B cell (primary cell): Measurements from ENCODE around the gene HIRIP3. TPM values are rescaled to one million over a fixed set of nuclear protein-coding genes. Genes with fewer than 3 reads are reported as not detected.

Source experiments
- polyA plus RNA-seq: library from polyadenylated mRNA; depleted of rRNA; stranded (reverse); fragments of >200 nt; gene quantifications from 2 replicates; pipeline ENCODE4 v1.2.3, GENCODE V29; 2012
- total RNA-seq, 2 donors: library from RNA; stranded (reverse); fragments of 120-200 nt in 1 of 2; gene quantifications; 1 replicate in 1 of 2; 2 replicates in 1 of 2; pipeline versions ENCODE4 v1.2.3 to v1.2.4, GENCODE V29; 2013 to 2022

HIRIP3 gene
- total and polyA plus RNA-seq, 2 donors (not counting 1 experiment from before 2014, with no cell fraction given), result 12.2 to 13.9 TPM

Other genes starting within 250 kb of the HIRIP3 start
- 64.4 and 68.3 TPM in 2 replicates for gene C16orf54, start 249.6 kb downstream of the HIRIP3 start, total RNA-seq
- gene C16orf54, start 249.6 kb downstream of the HIRIP3 start, polyA plus RNA-seq, result 21.0 and 44.0 TPM in 2 replicates
- not detected in 2 replicates for gene ZG16, start 217.4 kb downstream of the HIRIP3 start, total RNA-seq
- 0.06 TPM in 1 of 2 replicates, not detected in the other for gene ZG16, start 217.4 kb downstream of the HIRIP3 start, polyA plus RNA-seq
- gene KIF22, start 204.9 kb downstream of the HIRIP3 start, total RNA-seq, result 53.5 and 53.9 TPM in 2 replicates
- gene KIF22, start 204.9 kb downstream of the HIRIP3 start, polyA plus RNA-seq, result 57.2 and 67.5 TPM in 2 replicates
- 189 and 198 TPM in 2 replicates for gene MAZ, start 189.1 kb downstream of the HIRIP3 start, total RNA-seq
- gene MAZ, start 189.1 kb downstream of the HIRIP3 start, polyA plus RNA-seq, result 109 and 170 TPM in 2 replicates
- gene PRRT2, start 183.4 kb downstream of the HIRIP3 start, total RNA-seq, result 1.6 and 3.1 TPM in 2 replicates
- gene PRRT2, start 183.4 kb downstream of the HIRIP3 start, polyA plus RNA-seq, result 0.71 and 0.79 TPM in 2 replicates
- gene PAGR1, start 179.5 kb downstream of the HIRIP3 start, total RNA-seq, result 26.7 and 28.4 TPM in 2 replicates
- 17.8 and 18.0 TPM in 2 replicates for gene PAGR1, start 179.5 kb downstream of the HIRIP3 start, polyA plus RNA-seq
- gene MVP, start 175.2 kb downstream of the HIRIP3 start, total RNA-seq, result 109 and 112 TPM in 2 replicates
- 121 and 217 TPM in 2 replicates for gene MVP, start 175.2 kb downstream of the HIRIP3 start, polyA plus RNA-seq
- gene CDIPT, start 132.4 kb downstream of the HIRIP3 start, total RNA-seq, result 49.2 and 51.2 TPM in 2 replicates
- 44.5 and 63.3 TPM in 2 replicates for gene CDIPT, start 132.4 kb downstream of the HIRIP3 start, polyA plus RNA-seq
- not detected in 2 replicates for gene SEZ6L2, start 96.1 kb downstream of the HIRIP3 start, total RNA-seq
- 0.10 TPM in 1 of 2 replicates, not detected in the other for gene SEZ6L2, start 96.1 kb downstream of the HIRIP3 start, polyA plus RNA-seq
- gene ASPHD1, start 95.1 kb downstream of the HIRIP3 start, total RNA-seq, result not detected in 2 replicates
- gene ASPHD1, start 95.1 kb downstream of the HIRIP3 start, polyA plus RNA-seq, result not detected in 2 replicates
- 74.3 and 83.9 TPM in 2 replicates for gene KCTD13, start 69.4 kb downstream of the HIRIP3 start, total RNA-seq
- 61.5 and 78.2 TPM in 2 replicates for gene KCTD13, start 69.4 kb downstream of the HIRIP3 start, polyA plus RNA-seq
- 56.3 and 66.6 TPM in 2 replicates for gene TMEM219, start 33.5 kb downstream of the HIRIP3 start, total RNA-seq
- gene TMEM219, start 33.5 kb downstream of the HIRIP3 start, polyA plus RNA-seq, result 88.3 and 103 TPM in 2 replicates
- gene TAOK2, start 21.7 kb downstream of the HIRIP3 start, total RNA-seq, result 50.8 and 51.9 TPM in 2 replicates
- 25.5 and 30.3 TPM in 2 replicates for gene TAOK2, start 21.7 kb downstream of the HIRIP3 start, polyA plus RNA-seq
- 113 and 119 TPM in 2 replicates for gene INO80E, start 624 bp upstream of the HIRIP3 start, total RNA-seq
- gene INO80E, start 624 bp upstream of the HIRIP3 start, polyA plus RNA-seq, result 101 and 103 TPM in 2 replicates
- not detected in 2 replicates for gene DOC2A, start 15.4 kb upstream of the HIRIP3 start, total RNA-seq
- not detected in 2 replicates for gene DOC2A, start 15.4 kb upstream of the HIRIP3 start, polyA plus RNA-seq
- not detected in 2 replicates for gene C16orf92, start 27.6 kb upstream of the HIRIP3 start, total RNA-seq
- gene C16orf92, start 27.6 kb upstream of the HIRIP3 start, polyA plus RNA-seq, result not detected in 2 replicates
- not detected in 2 replicates for gene TLCD3B, start 35.7 kb upstream of the HIRIP3 start, total RNA-seq
- not detected in 2 replicates for gene TLCD3B, start 35.7 kb upstream of the HIRIP3 start, polyA plus RNA-seq
- 301 and 329 TPM in 2 replicates for gene ALDOA, start 70.1 kb upstream of the HIRIP3 start, total RNA-seq
- gene ALDOA, start 70.1 kb upstream of the HIRIP3 start, polyA plus RNA-seq, result 276 and 343 TPM in 2 replicates
- 89.0 and 93.3 TPM in 2 replicates for gene PPP4C, start 80.4 kb upstream of the HIRIP3 start, total RNA-seq
- 106 and 122 TPM in 2 replicates for gene PPP4C, start 80.4 kb upstream of the HIRIP3 start, polyA plus RNA-seq
- 5.4 and 6.1 TPM in 2 replicates for gene TBX6, start 96.3 kb upstream of the HIRIP3 start, total RNA-seq
- gene TBX6, start 96.3 kb upstream of the HIRIP3 start, polyA plus RNA-seq, result 1.2 and 1.4 TPM in 2 replicates
- 302 and 314 TPM in 2 replicates for gene YPEL3, start 100.6 kb upstream of the HIRIP3 start, total RNA-seq
- gene YPEL3, start 100.6 kb upstream of the HIRIP3 start, polyA plus RNA-seq, result 387 and 414 TPM in 2 replicates
- gene GDPD3, start 117.9 kb upstream of the HIRIP3 start, total RNA-seq, result 17.3 and 22.7 TPM in 2 replicates
- gene GDPD3, start 117.9 kb upstream of the HIRIP3 start, polyA plus RNA-seq, result 10.6 and 11.4 TPM in 2 replicates
- gene MAPK3, start 127.6 kb upstream of the HIRIP3 start, total RNA-seq, result 60.4 and 69.4 TPM in 2 replicates
- gene MAPK3, start 127.6 kb upstream of the HIRIP3 start, polyA plus RNA-seq, result 67.2 and 82.9 TPM in 2 replicates
- gene CORO1A, start 188.0 kb upstream of the HIRIP3 start, total RNA-seq, result 653 and 662 TPM in 2 replicates
- gene CORO1A, start 188.0 kb upstream of the HIRIP3 start, polyA plus RNA-seq, result 1,191 and 1,555 TPM in 2 replicates
- 71.5 and 82.5 TPM in 2 replicates for gene BOLA2B, start 198.0 kb upstream of the HIRIP3 start, total RNA-seq
- gene BOLA2B, start 198.0 kb upstream of the HIRIP3 start, polyA plus RNA-seq, result 155 and 311 TPM in 2 replicates
- gene SLX1A, start 198.3 kb upstream of the HIRIP3 start, total RNA-seq, result 108 and 138 TPM in 2 replicates
- 62.3 and 64.6 TPM in 2 replicates for gene SLX1A, start 198.3 kb upstream of the HIRIP3 start, polyA plus RNA-seq
- 36.8 and 41.2 TPM in 2 replicates for gene SULT1A3, start 203.6 kb upstream of the HIRIP3 start, total RNA-seq
- gene SULT1A3, start 203.6 kb upstream of the HIRIP3 start, polyA plus RNA-seq, result 31.9 and 33.2 TPM in 2 replicates